Natural killer cell (primary cell): Measurements from ENCODE around the gene POU2F2. TPM values are rescaled to one million over a fixed set of nuclear protein-coding genes. Genes with fewer than 3 reads are reported as not detected.

Experiments used
- ATAC-seq, 3 donors: fragments of 150-1000 bp in 2 of 3; fragments of 200-7000 bp in 1 of 3; cut with Tn5 transposase; 1 replicate in 1 of 3; 2 replicates in 2 of 3; pipeline ENCODE4 v1.10.0; 2021; ENCODE audit warnings: mild to moderate bottlenecking in 2 of 3, moderate library complexity in 2 of 3
- DNase-seq, 2 donors: peaks; one replicate each; pipeline versions ENCODE4 v3.0.0 to v3.0.0-alpha.2; 2013 to 2021; ENCODE audit warnings: mixed read lengths in 1 of 2
- H3K27ac ChIP-seq: one replicate; pipeline ENCODE4 v1.5.1; 2013; ENCODE audit warnings: mild to moderate bottlenecking, low read length
- H3K27me3 ChIP-seq: one replicate; pipeline ENCODE4 v1.6.1; 2013; ENCODE audit warnings: low read length; ENCODE audit not compliant: control insufficient read depth, insufficient read depth
- H3K36me3 ChIP-seq: one replicate; pipeline ENCODE4 v1.6.1; 2013; ENCODE audit warnings: low read length; ENCODE audit not compliant: control insufficient read depth, insufficient read depth
- H3K4me1 ChIP-seq: one replicate; pipeline ENCODE4 v1.6.1; 2013; ENCODE audit warnings: low read length; ENCODE audit not compliant: control insufficient read depth, insufficient read depth
- H3K4me3 ChIP-seq: one replicate; pipeline ENCODE4 v1.5.1; 2013; ENCODE audit warnings: low read length
- H3K9me3 ChIP-seq: one replicate; pipeline ENCODE4 v1.6.1; 2013; ENCODE audit warnings: low read length; ENCODE audit not compliant: control insufficient read depth, insufficient read depth
- H3K27ac Mint-ChIP-seq, 2 donors: one replicate each; pipeline ENCODE4 v1.8.0; 2022; ENCODE audit warnings: mild to moderate bottlenecking in 2 of 2, mixed read lengths in 2 of 2, moderate library complexity in 1 of 2
- H3K27me3 Mint-ChIP-seq, 2 donors: one replicate each; pipeline ENCODE4 v1.8.0; 2022; ENCODE audit warnings: low read depth in 2 of 2, mixed read lengths in 2 of 2
- H3K36me3 Mint-ChIP-seq: one replicate; pipeline ENCODE4 v1.8.0; 2022; ENCODE audit warnings: mixed read lengths
- H3K4me1 Mint-ChIP-seq, 2 donors: one replicate each; pipeline ENCODE4 v1.8.0; 2022; ENCODE audit warnings: mixed read lengths in 2 of 2
- H3K4me3 Mint-ChIP-seq: one replicate; pipeline ENCODE4 v1.8.0; 2022; ENCODE audit warnings: mild to moderate bottlenecking, moderate library complexity, mixed read lengths
- H3K9me3 Mint-ChIP-seq, 2 donors: one replicate each; pipeline ENCODE4 v1.8.0; 2022; ENCODE audit warnings: mixed read lengths in 2 of 2
- WGBS: methylation state at CpG from one replicate; pipeline ENCODE4 v1.1.7; 2013; ENCODE audit warnings: missing lambda C conversion rate; ENCODE audit not compliant: insufficient coverage; 5-methylcytosine and 5-hydroxymethylcytosine counted together
- intact Hi-C: fragments of 100-400 bp; cut with micrococcal nuclease; formaldehyde crosslinking; loops from one replicate; pipeline ENCODE4 v1.14.2; 2022
- total RNA-seq, 4 donors: library from RNA; stranded (reverse); fragments of 120-200 nt in 1 of 4; gene quantifications; one replicate each; pipeline versions ENCODE4 v1.2.3 to v1.2.4, GENCODE V29; 2013 to 2022
- TF ChIP-seq, protein P1 (sequence below): fragments of 200-600 bp; IDR thresholded peaks from one replicate; pipeline ENCODE4 v1.8.0; 2022; ENCODE audit warnings: antibody characterized with exemption

POU2F2 gene
- total RNA-seq, 3 donors from 2014 or later (not counting 1 experiment from before 2014, with no cell fraction given) = 27.3 to 40.8 (median 29.3) TPM

GRCh38 chr19:42174958-42175734, 42.9 kb upstream of the POU2F2 start:
- 70% methylated on average over 6 of the region's 6 CpGs for WGBS
- no peaks in the 10 kb centered on the region for H3K9me3 Mint-ChIP-seq
- peaks cover 7 to 17% of the 10 kb centered on the region in 2 donors for H3K4me1 Mint-ChIP-seq
- Histone ChIP-seq H3K4me3 (no peak overlapping the region), H3K27me3 (peaks cover 36% of the 10 kb centered on the region), H3K27ac (no peak overlapping the region), H3K36me3 (no peaks in the 10 kb centered on the region), H3K4me1 (peaks cover 18% of the 10 kb centered on the region), H3K9me3 (no peaks in the 10 kb centered on the region)
- H3K4me3 Mint-ChIP-seq = peak overlapping the region; percentile 97
- TF ChIP-seq, protein P1, sequence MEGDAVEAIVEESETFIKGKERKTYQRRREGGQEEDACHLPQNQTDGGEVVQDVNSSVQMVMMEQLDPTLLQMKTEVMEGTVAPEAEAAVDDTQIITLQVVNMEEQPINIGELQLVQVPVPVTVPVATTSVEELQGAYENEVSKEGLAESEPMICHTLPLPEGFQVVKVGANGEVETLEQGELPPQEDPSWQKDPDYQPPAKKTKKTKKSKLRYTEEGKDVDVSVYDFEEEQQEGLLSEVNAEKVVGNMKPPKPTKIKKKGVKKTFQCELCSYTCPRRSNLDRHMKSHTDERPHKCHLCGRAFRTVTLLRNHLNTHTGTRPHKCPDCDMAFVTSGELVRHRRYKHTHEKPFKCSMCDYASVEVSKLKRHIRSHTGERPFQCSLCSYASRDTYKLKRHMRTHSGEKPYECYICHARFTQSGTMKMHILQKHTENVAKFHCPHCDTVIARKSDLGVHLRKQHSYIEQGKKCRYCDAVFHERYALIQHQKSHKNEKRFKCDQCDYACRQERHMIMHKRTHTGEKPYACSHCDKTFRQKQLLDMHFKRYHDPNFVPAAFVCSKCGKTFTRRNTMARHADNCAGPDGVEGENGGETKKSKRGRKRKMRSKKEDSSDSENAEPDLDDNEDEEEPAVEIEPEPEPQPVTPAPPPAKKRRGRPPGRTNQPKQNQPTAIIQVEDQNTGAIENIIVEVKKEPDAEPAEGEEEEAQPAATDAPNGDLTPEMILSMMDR = no peak
- DNase-seq (no peak), ATAC-seq (no peak)
- H3K27me3 Mint-ChIP-seq = peaks cover 7 to 12% of the 10 kb centered on the region in 2 donors
- H3K36me3 Mint-ChIP-seq = no peaks in the 10 kb centered on the region
- intact Hi-C loops = loop anchor here (5.0 kb wide), 1 partner anchor 122 kb away; no protein-coding TSS in a partner anchor
- no peak overlapping the region for H3K27ac Mint-ChIP-seq

- Histone ChIP-seq H3K36me3 (no peaks in the 10 kb centered on the region), H3K4me3 (no peak overlapping the region), H3K27me3 (peaks cover 31% of the 10 kb centered on the region), H3K27ac (no peak overlapping the region), H3K4me1 (peaks cover 18% of the 10 kb centered on the region), H3K9me3 (no peaks in the 10 kb centered on the region)
- no peak for ATAC-seq
- no peak for DNase-seq
- TF ChIP-seq, protein P1 = no peak
- Mint-ChIP-seq H3K27me3 (peaks cover 7 to 12% of the 10 kb centered on the region in 2 donors), H3K36me3 (no peaks in the 10 kb centered on the region), H3K4me3 (no peak overlapping the region), H3K9me3 (no peaks in the 10 kb centered on the region), H3K27ac (no peak overlapping the region), H3K4me1 (peaks cover 7 to 17% of the 10 kb centered on the region in 2 donors)
- intact Hi-C loops = no loop called here
- WGBS = 94% methylated on average over 11 of the region's 11 CpGs
Measured at GRCh38 chr19:42174188-42174587, 41.9 kb upstream of the POU2F2 start.

GRCh38 chr19:42173695-42174094, 41.4 kb upstream of the POU2F2 start:
- peaks cover 27% of the 10 kb centered on the region for H3K27me3 ChIP-seq
- H3K4me1 Mint-ChIP-seq = peaks cover 7 to 20% of the 10 kb centered on the region in 2 donors

More at GRCh38 chr19:42173695-42174094, 41.4 kb upstream of the POU2F2 start:
- Mint-ChIP-seq H3K9me3 (no peaks in the 10 kb centered on the region), H3K27ac (no peak overlapping the region), H3K36me3 (no peaks in the 10 kb centered on the region), H3K27me3 (peaks cover 7 to 12% of the 10 kb centered on the region in 2 donors), H3K4me3 (no peak overlapping the region)
- intact Hi-C loops = no loop called here
- WGBS = 90% methylated on average over 5 of the region's 5 CpGs
- Histone ChIP-seq H3K36me3 (no peaks in the 10 kb centered on the region), H3K27ac (no peak overlapping the region), H3K9me3 (no peaks in the 10 kb centered on the region), H3K4me1 (peaks cover 18% of the 10 kb centered on the region), H3K4me3 (no peak overlapping the region)
- TF ChIP-seq, protein P1 = no peak
- ATAC-seq (no peak), DNase-seq (no peak)
